Stromal cell of bone marrow (primary cell): ENCODE results near the gene AKAP11.

ENCODE experiments used
- DNase-seq: peaks from one replicate; pipeline ENCODE4 v3.0.0-alpha.2; 2012; ENCODE audit warnings: low read depth

AKAP11 gene

DNA sequence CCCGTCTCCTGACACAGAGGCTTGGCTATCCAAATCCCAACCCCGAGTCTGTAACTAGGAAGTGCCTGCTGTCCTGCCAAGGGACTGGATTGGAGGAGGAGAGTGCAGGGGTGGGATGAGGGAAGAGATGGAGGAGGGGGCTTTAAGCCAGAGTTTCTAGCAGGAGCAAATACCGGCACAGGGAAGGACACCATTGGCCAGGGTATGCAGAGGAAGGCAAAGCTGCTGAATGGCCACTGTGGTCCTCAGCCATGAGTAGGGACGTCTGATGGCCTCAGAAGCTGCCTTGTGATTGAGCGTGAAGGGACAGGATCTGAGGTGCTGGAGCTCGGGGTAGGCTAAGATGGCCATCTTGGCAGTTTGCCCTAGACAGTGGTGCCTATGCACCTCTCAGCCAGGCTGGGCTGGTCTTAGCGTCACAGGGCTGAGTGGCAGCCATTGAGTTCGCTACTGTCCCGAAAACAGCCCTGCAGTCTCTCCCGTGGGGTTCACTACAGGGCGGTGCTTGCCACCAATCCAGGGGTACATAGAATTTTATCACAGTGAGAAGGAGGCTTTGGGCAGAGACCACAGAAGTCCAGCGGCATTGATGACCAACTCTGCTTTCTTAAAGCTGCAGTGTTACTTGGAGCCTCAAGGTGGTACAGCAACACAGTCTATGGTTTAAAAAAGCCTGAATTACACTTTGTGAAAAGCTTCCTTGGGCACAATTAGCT lies 61.8 kb downstream of the AKAP11 start:
- peak; percentile 31 for DNase-seq

DNA sequence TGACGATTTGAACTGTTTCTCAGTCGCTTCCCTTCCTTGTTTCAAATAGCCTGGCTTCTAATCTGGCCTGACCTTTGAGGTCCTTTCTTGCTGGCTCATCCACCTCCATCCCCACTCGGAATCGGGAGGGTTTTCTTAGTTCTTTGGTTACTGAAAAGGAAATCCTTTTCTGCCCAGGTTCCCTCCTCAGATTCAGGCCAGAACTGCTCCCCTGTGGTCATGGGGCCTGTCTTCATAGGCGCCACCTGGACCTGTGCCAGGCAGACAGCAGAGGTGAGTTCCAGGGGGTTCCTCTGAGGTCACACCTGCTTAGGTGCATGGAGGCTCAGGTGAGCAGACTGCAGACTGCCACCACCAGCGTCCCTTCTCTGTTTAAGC lies 62.4 kb downstream of the AKAP11 start:
- no peak for DNase-seq

DNA sequence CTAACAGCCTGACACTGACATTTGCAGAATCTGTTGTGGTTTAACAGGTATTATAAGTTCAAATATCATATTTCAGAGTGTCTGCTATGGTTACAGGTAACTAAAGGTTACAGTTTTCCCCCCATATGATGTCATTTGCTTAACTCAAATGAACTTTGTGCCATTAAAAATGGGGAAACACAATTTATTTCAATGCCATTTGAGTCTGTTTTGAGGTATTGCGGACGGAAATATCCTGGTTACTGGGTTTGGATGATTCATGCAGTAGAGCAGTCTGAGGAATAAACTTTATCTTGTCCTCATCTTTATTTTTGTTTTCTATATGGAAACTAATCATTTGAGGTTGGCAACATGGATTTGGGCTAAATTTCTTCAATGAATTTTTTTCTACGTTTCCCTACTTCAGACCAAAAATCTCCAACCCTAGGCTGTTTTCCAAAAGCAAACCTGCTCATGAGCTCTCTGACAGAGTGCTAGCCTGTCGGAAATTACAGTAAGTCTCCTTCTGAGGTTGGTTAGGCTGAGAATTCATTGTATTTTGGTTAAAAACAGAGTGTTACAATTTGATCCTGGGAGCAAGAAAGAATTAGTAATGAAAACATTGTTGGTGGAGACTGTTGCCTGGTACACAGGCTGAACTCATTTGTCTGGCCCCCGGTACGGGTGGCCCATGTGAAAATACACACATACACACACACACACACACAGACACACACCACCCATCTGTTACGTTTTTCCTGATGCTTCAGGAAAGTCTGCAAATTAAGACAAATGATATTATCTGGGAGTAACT lies 66.1 kb downstream of the AKAP11 start:
- DNase-seq = no peak

DNA sequence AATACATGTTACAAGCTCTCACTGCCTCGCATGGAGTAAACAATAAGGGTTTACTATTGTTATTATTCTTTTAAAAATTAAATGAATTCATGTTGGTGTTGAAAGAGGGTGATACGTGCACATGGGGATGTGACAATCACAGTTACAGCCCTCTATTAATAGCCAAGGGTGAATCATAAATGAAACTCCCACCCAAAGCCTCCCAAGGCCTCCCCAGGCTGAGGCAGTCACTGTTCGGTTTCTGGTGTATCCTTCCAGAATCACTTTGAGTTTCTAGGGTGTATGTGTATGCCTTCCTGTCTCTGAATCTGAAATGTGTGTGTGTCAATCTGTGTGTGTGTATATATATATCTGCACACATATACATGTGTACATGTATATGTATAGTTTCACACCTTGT lies 73.4 kb downstream of the AKAP11 start:
- no peak for DNase-seq

DNA sequence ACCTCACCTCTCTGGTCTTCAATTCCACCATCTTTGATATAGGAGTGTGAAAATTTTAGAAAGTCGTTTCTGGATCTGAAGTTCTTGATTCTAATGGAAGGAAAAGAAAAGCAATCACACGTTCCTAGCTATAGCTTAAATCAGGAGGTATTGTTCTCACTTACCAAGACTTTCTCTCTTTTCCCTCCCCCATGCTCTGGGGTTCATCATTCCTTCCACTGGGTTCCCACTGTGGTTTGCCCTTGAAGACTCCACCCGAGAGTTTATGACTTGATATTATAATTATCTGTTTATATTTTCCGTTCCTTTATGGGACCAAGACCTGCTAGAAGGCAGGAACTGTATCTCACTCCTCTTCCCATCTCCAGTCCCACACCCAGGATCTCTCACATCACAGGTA lies 76.6 kb downstream of the AKAP11 start:
- DNase-seq = no peak

DNA sequence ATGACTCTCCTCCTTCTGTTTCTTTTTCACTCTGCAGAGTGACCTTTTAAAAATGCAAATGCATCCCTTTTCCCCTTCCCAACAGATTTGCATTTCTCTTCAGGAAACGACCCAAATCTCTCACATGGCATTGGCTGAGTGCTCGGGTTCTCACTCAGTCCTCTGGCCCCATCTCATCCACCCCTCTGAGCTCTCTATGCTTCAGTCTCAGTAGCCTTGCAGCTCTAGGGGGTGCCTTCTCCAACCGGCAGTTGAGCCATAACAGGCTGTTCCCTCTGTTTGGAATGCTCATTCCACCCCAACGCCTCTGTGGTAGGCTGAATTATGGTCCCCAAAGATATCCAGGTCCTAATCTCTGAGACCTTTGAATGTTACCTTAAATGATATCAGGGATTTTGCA lies 78.2 kb downstream of the AKAP11 start:
- no peak for DNase-seq

DNA sequence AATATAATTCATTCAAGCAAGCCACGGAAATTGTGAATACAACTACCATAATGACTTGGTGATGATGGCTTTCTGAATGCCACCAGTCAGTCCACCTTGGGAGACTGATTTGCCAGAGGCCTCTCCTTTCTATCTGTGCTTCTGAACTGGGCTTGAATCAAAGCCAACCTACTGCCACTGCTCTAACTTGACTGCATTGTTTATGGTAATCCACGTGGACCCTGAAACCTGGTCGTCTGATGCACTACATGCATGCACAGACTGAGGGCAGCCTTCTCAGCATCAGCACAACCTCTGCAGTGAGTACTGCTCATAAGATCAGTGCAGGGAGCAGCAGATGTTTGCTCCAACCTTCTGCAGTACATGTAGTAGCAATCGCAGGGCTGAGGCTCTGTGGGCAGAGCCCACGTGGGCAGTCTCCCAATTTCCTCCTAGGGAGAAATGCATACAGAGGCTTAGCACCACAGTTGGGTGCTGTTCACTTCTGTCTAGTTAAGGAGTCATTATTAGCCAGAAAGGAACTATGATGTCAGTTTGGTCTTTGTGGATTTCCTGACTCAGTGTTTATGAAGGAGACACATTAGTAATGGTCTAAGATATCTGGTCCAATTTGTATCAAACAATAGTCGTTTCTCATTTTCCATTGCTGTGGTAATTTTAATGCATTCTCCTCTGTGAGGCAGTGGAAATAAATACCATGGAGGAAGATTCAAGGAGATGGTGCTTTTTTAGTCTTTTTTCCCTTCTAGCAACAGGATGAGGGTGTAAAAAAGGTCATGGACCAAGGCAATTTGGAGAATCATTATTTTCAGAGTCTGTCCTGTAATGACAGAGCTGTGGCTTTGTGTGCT lies 82.5 kb downstream of the AKAP11 start:
- DNase-seq = peak; percentile 71

DNA sequence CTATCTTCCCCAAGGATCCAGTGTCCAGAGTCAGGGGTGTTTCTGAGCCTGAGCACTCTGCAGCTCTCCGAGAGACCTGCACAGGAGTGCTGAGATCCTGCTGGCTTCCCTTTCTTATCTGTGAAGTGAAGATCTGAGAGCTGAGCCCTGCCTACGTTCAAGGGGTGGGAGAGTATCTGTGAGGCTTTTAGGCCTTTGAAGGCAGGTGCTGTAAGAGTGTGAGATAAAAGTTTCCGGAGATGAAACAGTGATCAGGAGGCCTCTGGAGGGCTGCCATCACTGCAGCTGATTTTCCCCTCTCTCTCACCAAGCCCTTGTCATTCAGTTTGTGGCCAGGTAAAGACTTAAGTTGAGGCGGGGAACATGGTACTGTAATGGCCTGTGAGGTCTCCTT lies 83.1 kb downstream of the AKAP11 start:
- DNase-seq = no peak

DNA sequence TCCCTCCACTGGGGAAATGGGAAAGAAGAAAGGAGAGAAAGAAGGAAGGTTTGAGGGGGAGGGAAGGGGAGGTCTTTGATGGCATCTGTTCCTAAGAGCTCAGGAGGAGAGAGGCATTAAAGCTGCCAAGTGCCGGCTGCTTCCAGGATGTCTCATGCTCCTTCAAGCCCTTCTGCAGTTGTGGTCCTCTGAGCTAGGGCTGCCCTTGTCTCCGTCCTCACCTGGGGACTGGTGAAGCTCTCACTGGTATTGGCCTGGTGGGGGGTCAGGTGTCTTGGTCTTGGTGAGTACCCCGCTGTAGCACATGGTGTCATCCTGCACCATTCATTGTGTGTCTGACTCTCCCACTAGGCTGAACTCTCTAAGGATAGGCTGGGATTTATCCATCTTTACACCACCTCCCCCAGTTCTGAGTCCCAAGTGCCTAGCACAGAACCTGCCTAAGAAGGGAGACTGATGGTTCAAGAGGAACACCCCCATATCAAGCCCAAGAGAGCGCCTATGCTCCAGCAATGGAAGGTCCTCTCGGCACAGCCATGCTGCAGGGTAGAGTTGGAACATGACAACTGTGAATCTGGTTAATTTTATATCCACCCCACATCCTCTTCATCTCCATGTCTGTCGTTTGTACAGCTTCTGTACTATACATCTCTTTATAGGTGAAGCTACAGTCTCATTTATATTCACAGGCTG lies 83.7 kb downstream of the AKAP11 start:
- no peak for DNase-seq

DNA sequence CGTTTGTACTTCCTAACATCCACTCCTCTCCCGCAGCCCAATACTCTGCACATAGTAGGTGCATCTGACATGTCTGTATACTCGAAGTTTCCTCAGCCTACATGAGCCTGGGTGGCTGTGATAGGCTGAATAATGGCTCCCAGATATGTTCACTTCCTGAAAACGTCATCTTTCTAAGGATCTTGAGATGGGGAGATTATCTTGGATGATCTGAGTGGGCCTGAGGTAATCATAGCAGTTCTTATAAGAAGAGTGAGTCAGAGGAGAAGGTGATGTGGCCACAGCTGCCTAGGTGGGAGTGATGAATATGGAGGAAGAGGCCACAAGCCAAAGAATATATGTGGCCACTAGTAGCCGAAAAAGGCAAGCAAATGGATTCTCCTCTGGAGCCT lies 84.2 kb downstream of the AKAP11 start:
- no peak for DNase-seq

DNA sequence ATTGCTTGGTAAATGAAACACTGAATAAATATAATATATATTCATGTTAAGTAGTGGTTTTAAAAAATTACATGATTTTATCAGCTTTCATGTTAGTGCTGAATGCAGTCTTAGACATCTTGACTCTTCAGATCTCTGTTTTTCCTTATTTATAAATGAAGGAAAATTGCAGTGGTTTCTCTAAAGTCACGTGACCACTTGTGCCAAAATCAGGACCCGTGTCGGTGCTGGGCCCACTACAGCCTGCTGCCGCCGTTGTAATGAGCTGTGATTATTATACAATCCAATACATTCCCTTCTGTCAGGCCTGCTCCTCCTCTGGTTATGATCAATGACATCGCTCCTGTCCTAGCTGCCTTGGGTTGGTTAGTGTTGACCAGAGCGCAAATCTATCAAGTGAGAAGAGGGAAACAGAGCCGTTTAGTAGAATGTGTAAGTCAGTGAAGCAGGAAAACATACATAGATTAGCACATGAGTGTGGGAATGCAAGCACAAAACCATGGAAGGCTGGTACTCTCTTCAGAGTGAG lies 88.2 kb downstream of the AKAP11 start:
- DNase-seq = no peak

DNA sequence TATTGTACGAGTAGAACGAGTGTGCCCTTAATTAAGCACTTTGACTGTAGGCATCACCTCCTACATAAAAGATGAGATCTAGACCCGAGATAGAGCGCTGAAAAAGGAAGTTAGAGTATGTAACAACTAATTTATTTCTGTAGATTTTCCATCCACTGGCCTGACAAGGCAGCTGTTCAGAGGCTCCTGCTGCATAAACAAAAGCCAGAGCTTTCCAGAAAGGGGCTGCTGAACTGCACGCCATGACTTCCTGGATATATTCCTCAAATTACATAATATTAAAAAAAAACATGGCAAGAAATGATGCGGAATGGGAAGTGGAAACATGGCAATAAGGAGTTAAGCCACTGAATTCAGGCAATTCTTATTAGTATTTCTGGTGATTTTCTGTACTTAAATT lies 89.7 kb downstream of the AKAP11 start:
- no peak for DNase-seq

DNA sequence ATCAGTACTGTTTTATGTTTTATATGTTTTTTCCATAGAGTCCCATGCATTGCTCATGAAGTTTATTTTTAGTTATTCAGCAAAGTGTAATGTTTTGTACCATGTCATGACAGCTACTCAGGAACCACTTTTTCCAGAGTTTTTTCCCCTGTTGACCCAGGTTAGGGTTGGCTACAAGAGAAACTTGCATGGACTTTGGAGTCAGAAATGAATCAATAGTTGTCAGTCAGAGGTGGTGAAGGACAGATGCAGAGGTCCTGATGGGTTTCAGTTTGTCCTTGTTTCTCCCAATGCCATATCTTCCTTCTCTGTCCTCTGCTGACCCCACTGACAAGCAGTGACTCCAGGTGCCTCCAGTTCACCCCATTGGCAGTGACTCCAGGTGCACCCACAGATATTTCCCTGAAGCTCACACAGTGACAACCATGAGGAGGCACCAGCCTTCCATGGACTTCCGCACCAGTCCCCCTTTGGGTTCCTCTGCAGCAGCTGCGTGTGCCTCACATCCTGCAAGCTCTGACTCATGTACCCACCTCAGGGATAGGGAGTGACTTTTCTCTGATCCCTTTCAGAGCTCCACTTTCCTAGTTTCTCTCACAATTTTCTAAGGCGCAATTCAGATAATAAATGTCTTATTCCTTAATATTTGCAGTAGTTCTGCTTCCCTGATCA lies 92.1 kb downstream of the AKAP11 start:
- DNase-seq = no peak

DNA sequence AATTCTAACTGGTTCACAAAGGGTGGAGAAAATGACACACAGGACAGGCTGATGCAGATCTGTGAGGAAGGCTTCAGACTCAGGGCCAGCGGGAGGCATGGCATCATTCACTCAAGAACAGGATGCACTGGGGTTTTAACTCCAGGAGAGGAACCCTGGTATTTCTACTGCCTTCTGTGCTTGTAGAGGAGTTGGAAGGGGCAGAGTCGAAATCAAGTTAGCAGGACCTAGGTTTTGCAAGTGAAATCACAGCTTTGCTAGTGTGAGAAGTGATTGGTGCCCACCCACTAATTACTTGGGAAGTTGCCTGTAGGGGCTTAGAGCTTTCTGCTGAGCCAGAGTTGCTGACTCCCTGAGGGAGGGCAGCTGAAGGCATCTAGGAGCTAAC lies 92.7 kb downstream of the AKAP11 start:
- DNase-seq = no peak

DNA sequence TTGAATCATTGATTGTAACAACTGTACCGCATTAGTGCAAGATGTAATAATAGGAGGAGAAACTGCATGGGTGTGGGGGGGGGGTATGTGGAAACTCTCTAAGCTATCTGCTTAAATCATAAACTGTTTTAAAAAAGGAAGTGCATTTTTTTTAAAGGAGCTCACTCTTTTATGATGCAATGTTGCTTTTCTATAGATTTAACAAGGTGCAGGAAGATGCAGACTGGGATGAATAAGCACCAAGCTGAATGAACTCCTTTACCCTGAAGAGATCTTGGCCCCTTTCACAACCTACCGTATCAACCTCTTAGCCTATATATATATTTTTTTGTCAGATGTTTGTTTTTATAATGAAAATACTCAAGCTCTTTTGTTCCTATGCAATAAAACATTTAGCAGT lies 95.9 kb downstream of the AKAP11 start:
- DNase-seq = no peak

DNA sequence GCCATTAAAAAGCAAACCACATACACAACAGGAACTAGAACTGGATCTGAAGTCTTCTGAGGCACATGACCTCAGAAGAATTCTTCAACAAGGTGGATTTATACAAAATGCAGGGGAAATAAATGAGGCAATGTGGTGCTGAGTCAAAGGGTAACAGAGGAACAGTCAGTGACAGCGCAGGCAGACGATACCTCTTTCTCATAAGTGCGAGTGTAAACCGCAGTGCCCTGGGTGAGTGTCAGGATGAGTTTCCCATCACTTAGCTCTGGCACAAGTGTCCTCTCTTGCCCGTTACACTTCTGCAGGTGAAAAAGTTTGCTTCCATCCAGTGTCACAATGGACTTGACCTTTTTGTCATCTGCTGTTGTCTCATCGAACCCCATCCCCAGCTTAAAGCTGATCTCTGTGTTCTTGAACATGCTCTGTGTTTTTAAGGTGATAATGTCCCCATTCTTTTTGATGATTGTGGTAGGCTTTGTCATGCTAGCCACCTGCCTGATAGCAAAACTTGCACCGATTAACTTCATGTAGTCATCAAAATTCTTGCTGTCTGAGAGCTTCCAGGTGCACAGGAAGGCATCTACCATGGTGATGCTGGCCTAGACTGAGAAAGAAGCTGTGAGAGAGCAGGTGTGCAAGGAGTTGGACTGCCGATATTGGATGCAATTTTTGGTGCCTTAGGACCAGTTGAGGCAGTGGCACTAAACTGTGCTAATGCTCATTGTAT lies 97.3 kb downstream of the AKAP11 start:
- no peak for DNase-seq

DNA sequence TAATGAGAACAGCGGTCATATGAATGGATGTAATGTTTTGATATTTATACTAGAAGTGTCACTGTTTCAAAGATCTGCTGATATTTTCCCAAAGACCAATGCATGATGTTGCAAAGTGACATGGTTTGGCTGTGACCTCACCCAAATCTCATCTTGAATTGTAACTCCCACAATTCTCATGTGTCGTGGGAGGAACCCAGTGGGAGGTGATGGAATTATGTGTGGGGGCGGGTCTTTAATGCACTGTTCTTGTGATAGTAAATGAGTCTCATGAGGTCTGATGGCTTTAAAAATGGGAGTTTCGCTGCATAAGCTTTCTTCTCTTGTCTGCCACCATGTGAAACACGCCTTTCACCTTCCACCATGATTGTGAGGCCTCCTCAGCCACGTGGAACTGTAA lies 98.3 kb downstream of the AKAP11 start:
- no peak for DNase-seq
